GM03348 (cell line): ENCODE results near the gene DIDO1.

Source experiments
- DNase-seq: peaks from one replicate; pipeline ENCODE4 v3.0.0; 2012; ENCODE audit warnings: low spot score

DIDO1 gene

GRCh38 chr20:62928246-62928939, 2.1 kb upstream of the DIDO1 start:
- DNase-seq: no peak

- no peak for DNase-seq
These were observed 912 bp upstream of the DIDO1 start for GRCh38 chr20:62927128-62927705.

- DNase-seq: peak; percentile 51
These were observed 681 bp downstream of the DIDO1 start for GRCh38 chr20:62925420-62926228.

- no peak for DNase-seq
These were observed 1.3 kb downstream of the DIDO1 start for GRCh38 chr20:62925076-62925419.

- DNase-seq: peak; percentile 60
These were observed 1.7 kb downstream of the DIDO1 start for GRCh38 chr20:62924442-62925075.

- DNase-seq: no peak
These were observed 2.5 kb downstream of the DIDO1 start for GRCh38 chr20:62923669-62924441.

GRCh38 chr20:62923059-62923668, 3.1 kb downstream of the DIDO1 start:
- DNase-seq: peak; percentile 78

- no peak for DNase-seq
These were observed 3.8 kb downstream of the DIDO1 start for GRCh38 chr20:62922451-62922921.

- DNase-seq: peak; percentile 68
These were observed 5.1 kb downstream of the DIDO1 start for GRCh38 chr20:62921119-62921687.

- DNase-seq: no peak
These were observed 6.2 kb downstream of the DIDO1 start for GRCh38 chr20:62920039-62920645.

GRCh38 chr20:62918831-62919230, 7.5 kb downstream of the DIDO1 start:
- no peak for DNase-seq

GRCh38 chr20:62918147-62918546, 8.2 kb downstream of the DIDO1 start:
- DNase-seq: no peak

- no peak for DNase-seq
These were observed 8.6 kb downstream of the DIDO1 start for GRCh38 chr20:62917720-62918119.

- DNase-seq: no peak
These were observed 9.4 kb downstream of the DIDO1 start for GRCh38 chr20:62916703-62917476.

- peak; percentile 20 for DNase-seq
These were observed 11.3 kb downstream of the DIDO1 start for GRCh38 chr20:62914970-62915457.

GRCh38 chr20:62914436-62914835, 11.9 kb downstream of the DIDO1 start:
- no peak for DNase-seq

GRCh38 chr20:62913043-62913630, 13.2 kb downstream of the DIDO1 start:
- DNase-seq: no peak

- DNase-seq: no peak
These were observed 14.5 kb downstream of the DIDO1 start for GRCh38 chr20:62911701-62912280.
